ENCODE data around the gene ITIH2.

GRCh38 chr10:7795605-7796004 lies 92.5 kb downstream of the ITIH2 start:
- no peak for TF ChIP-seq CTCF (conservative IDR thresholded peaks at IDR 0.05; ENCODE audit: low read depth, low read length)
- no peak for TF ChIP-seq EZH2phosphoT487 (IDR thresholded peaks at IDR 0.05; ENCODE audit: borderline replicate concordance, low read length)

Measured in PC-3 (cell line).